ENCODE measurements around the gene C2orf15. TPM values are rescaled to one million over a fixed set of nuclear protein-coding genes. Genes with fewer than 3 reads are reported as not detected.

The C2orf15 gene
- total and polyA plus RNA-seq, 2 of the 4 experiments (the other 2 are of a cell fraction): under 0.01 TPM; not detected in 1

GRCh38 chr2:99096728-99097127 is 44.8 kb upstream of the C2orf15 start:
- no peak for TF ChIP-seq SMC3 (IDR thresholded peaks at IDR 0.05; ENCODE audit: low read depth, low read length)
- TF ChIP-seq RCOR1 (IDR thresholded peaks at IDR 0.05; ENCODE audit: insufficient replicate concordance, low read length): no peak
- no peak for TF ChIP-seq POLR2A (IDR thresholded peaks at IDR 0.05; ENCODE audit: low read depth, low read length)
- TF ChIP-seq, protein P1, sequence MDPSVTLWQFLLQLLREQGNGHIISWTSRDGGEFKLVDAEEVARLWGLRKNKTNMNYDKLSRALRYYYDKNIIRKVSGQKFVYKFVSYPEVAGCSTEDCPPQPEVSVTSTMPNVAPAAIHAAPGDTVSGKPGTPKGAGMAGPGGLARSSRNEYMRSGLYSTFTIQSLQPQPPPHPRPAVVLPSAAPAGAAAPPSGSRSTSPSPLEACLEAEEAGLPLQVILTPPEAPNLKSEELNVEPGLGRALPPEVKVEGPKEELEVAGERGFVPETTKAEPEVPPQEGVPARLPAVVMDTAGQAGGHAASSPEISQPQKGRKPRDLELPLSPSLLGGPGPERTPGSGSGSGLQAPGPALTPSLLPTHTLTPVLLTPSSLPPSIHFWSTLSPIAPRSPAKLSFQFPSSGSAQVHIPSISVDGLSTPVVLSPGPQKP (IDR thresholded peaks at IDR 0.05; ENCODE audit: borderline replicate concordance, low read depth, low read length): no peak
- TF ChIP-seq FOS (IDR thresholded peaks at IDR 0.05; ENCODE audit: low read depth, low read length): no peak
- TF ChIP-seq CHD1 (IDR thresholded peaks at IDR 0.05; ENCODE audit: low read depth, low read length): no peak
- TF ChIP-seq CTCF (conservative IDR thresholded peaks at IDR 0.05; ENCODE audit: low read depth, low read length): no peak
- no peak for TF ChIP-seq USF2 (IDR thresholded peaks at IDR 0.05; ENCODE audit: low read depth, low read length)
- no peak for TF ChIP-seq MAFK (IDR thresholded peaks at IDR 0.05; ENCODE audit: low read depth, low read length)
- TF ChIP-seq RFX5 (IDR thresholded peaks at IDR 0.05; ENCODE audit: low read depth, low read length): no peak
- no peak for TF ChIP-seq CEBPB (IDR thresholded peaks at IDR 0.05; ENCODE audit: low read depth, low read length)
- TF ChIP-seq BHLHE40 (IDR thresholded peaks at IDR 0.05; ENCODE audit: low read depth, low read length): no peak
- TF ChIP-seq RAD21 (IDR thresholded peaks at IDR 0.05; ENCODE audit: low read length): no peak
- TF ChIP-seq MAZ (IDR thresholded peaks at IDR 0.05; ENCODE audit: borderline replicate concordance, low read depth, low read length): no peak
- no peak for TF ChIP-seq MXI1 (IDR thresholded peaks at IDR 0.05; ENCODE audit: borderline replicate concordance, low read depth, low read length)
- Histone ChIP-seq H4K91ac (ENCODE audit: insufficient read depth, low read depth, low read length) (no peak overlapping the region), H2BK15ac (ENCODE audit: low read depth, low read length) (no peak overlapping the region), H3K56ac (ENCODE audit: extremely low read depth, insufficient read depth, low read length) (no peak overlapping the region), H4K20me1 (ENCODE audit: insufficient read depth, low read length) (no peaks in the 10 kb centered on the region), H4K8ac (ENCODE audit: low read depth in 2 of 2, low read length in 2 of 2) (no peak overlapping the region), H2AK9ac (replicated peaks; ENCODE audit: low read depth, low read length, poor library complexity) (no peak overlapping the region), H3K9ac (ENCODE audit: low read depth, low read length) (no peak overlapping the region), H3K4me2 (ENCODE audit: low read depth, low read length) (no peak overlapping the region), H3K23ac (ENCODE audit: low read depth, low read length) (no peak overlapping the region), H2AFZ (replicated peaks; ENCODE audit: low read length, poor library complexity) (no peak overlapping the region), H3K36me3 (ENCODE audit: control insufficient read depth, insufficient read depth, low read length) (no peaks in the 10 kb centered on the region), H3K9me3 (ENCODE audit: control insufficient read depth, insufficient read depth, low read length) (no peaks in the 10 kb centered on the region; the same call in 1 of the 2 replicates), H4K5ac (ENCODE audit: low read depth, low read length) (no peak overlapping the region), H2BK20ac (ENCODE audit: low read depth, low read length) (no peak overlapping the region), H2BK5ac (ENCODE audit: low read depth, low read length, poor library complexity, severe bottlenecking) (no peak overlapping the region), H3K18ac (ENCODE audit: low read depth, low read length) (no peak overlapping the region), H3K4me1 (ENCODE audit: control insufficient read depth, insufficient read depth, low read length) (no peaks in the 10 kb centered on the region), H3K14ac (replicated peaks; ENCODE audit: low read depth, low read length) (no peak overlapping the region), H3K27me3 (ENCODE audit: control insufficient read depth, insufficient read depth, low read length) (no peaks in the 10 kb centered on the region; the same call in 1 of the 2 replicates), H3K79me1 (ENCODE audit: low read depth in 1 of 2, low read length in 2 of 2) (no peaks in the 10 kb centered on the region), H3K4me3 (ENCODE audit: insufficient read depth, low read depth, low read length) (no peak overlapping the region), H2BK120ac (ENCODE audit: low read depth, low read length) (no peak overlapping the region), H3K27ac (ENCODE audit: insufficient read depth, low read length) (no peak overlapping the region), H3K9me1 (ENCODE audit: insufficient read depth, low read length) (no peaks in the 10 kb centered on the region), H2AK5ac (ENCODE audit: low read depth, low read length) (no peak overlapping the region), H3K4ac (ENCODE audit: low read depth, low read length) (no peak overlapping the region)
- DNase-seq: no peak
- POLR2A ChIA-PET (ENCODE audit: unreplicated experiment): no interaction called here
- no TSS peak for BruUV-seq (replicated peaks)
- no peak for ATAC-seq (ENCODE audit: low read depth)
- no CpG with 5 or more reads among the region's 1 CpG for WGBS, 2 experiments (ENCODE audit: extremely low coverage in 2 of 2, insufficient read length in 1 of 2)
- CTCF ChIA-PET: no interaction called here
- intact Hi-C loops (cut with micrococcal nuclease) (no loop called here), in situ Hi-C loops (cut with MboI; ENCODE audit: low sequenced_read_pairs) (no loop called here), dilution Hi-C loops (cut with HindIII; ENCODE audit: low sequenced_read_pairs, unreplicated experiment) (no loop called here)

All from IMR-90 (cell line).